Measurements from ENCODE around the gene TPM2.

TPM2 gene

GRCh38 chr9:35695943-35696401 lies 6.2 kb upstream of the TPM2 start:
- H3K36me3 ChIP-seq (ENCODE audit: low read length), result peaks cover 14% of the 10 kb centered on the region; the same call in 1 of the 2 replicates

GRCh38 chr9:35691757-35692301 lies 2.1 kb upstream of the TPM2 start:
- Histone ChIP-seq H3K27ac (ENCODE audit: low read depth, low read length) (no peak overlapping the region), H3K4me2 (ENCODE audit: low read depth, low read length, poor library complexity, severe bottlenecking) (no peak overlapping the region), H3K27me3 (ENCODE audit: low read length) (no peaks in the 10 kb centered on the region), H3K79me2 (ENCODE audit: insufficient read depth, low read length) (no peaks in the 10 kb centered on the region), H3K9me3 (ENCODE audit: insufficient read depth, low read length) (no peaks in the 10 kb centered on the region), H3K9ac (ENCODE audit: low read length) (no peak overlapping the region), H3K4me3 (ENCODE audit: insufficient read depth, low read length, poor library complexity, severe bottlenecking) (no peak overlapping the region), H3F3A (ENCODE audit: insufficient read depth) (no peaks in the 10 kb centered on the region), H4K20me1 (ENCODE audit: low read depth, low read length) (no peaks in the 10 kb centered on the region), H3K36me3 (ENCODE audit: low read length) (no peaks in the 10 kb centered on the region), H3K9me2 (replicated peaks; ENCODE audit: insufficient read depth, low read length) (no peaks in the 10 kb centered on the region), H2AFZ (ENCODE audit: low read depth, low read length, severe bottlenecking) (no peak overlapping the region)
- no peak for TF ChIP-seq EZH2phosphoT487 (conservative IDR thresholded peaks at IDR 0.05; ENCODE audit: low read length)
- no peak for TF ChIP-seq CTCF (IDR thresholded peaks at IDR 0.05; ENCODE audit: insufficient read depth, low read length, poor library complexity, severe bottlenecking)

More at GRCh38 chr9:35695943-35696401, 6.2 kb upstream of the TPM2 start:
- H3K27ac ChIP-seq (ENCODE audit: low read depth, low read length), result no peak overlapping the region
- H3F3A ChIP-seq (ENCODE audit: insufficient read depth), result no peaks in the 10 kb centered on the region
- H3K27me3 ChIP-seq (ENCODE audit: low read length), result no peaks in the 10 kb centered on the region
- H3K9me2 ChIP-seq (replicated peaks; ENCODE audit: insufficient read depth, low read length), result no peaks in the 10 kb centered on the region
- no peaks in the 10 kb centered on the region for H3K79me2 ChIP-seq (ENCODE audit: insufficient read depth, low read length)
- no peak overlapping the region for H3K4me2 ChIP-seq (ENCODE audit: low read depth, low read length, poor library complexity, severe bottlenecking)
- TF ChIP-seq EZH2phosphoT487 (conservative IDR thresholded peaks at IDR 0.05; ENCODE audit: low read length), result no peak
- no peak for TF ChIP-seq CTCF (IDR thresholded peaks at IDR 0.05; ENCODE audit: insufficient read depth, low read length, poor library complexity, severe bottlenecking)
- no peaks in the 10 kb centered on the region for H4K20me1 ChIP-seq (ENCODE audit: low read depth, low read length)
- H2AFZ ChIP-seq (ENCODE audit: low read depth, low read length, severe bottlenecking), result no peak overlapping the region
- no peak overlapping the region for H3K9ac ChIP-seq (ENCODE audit: low read length)
- H3K9me3 ChIP-seq (ENCODE audit: insufficient read depth, low read length), result no peaks in the 10 kb centered on the region
- no peak overlapping the region for H3K4me3 ChIP-seq (ENCODE audit: insufficient read depth, low read length, poor library complexity, severe bottlenecking)

- no peak overlapping the region for H3K27ac ChIP-seq (ENCODE audit: low read depth, low read length)
These were observed 1.6 kb upstream of the TPM2 start for GRCh38 chr9:35691334-35691650.

More at GRCh38 chr9:35691334-35691650, 1.6 kb upstream of the TPM2 start:
- no peaks in the 10 kb centered on the region for H3K79me2 ChIP-seq (ENCODE audit: insufficient read depth, low read length)
- no peaks in the 10 kb centered on the region for H3F3A ChIP-seq (ENCODE audit: insufficient read depth)
- H3K9me3 ChIP-seq (ENCODE audit: insufficient read depth, low read length), result no peaks in the 10 kb centered on the region
- no peaks in the 10 kb centered on the region for H3K27me3 ChIP-seq (ENCODE audit: low read length)
- H2AFZ ChIP-seq (ENCODE audit: low read depth, low read length, severe bottlenecking), result no peak overlapping the region
- H3K9ac ChIP-seq (ENCODE audit: low read length), result no peak overlapping the region
- H3K4me3 ChIP-seq (ENCODE audit: insufficient read depth, low read length, poor library complexity, severe bottlenecking), result no peak overlapping the region
- no peak overlapping the region for H3K4me2 ChIP-seq (ENCODE audit: low read depth, low read length, poor library complexity, severe bottlenecking)
- H3K9me2 ChIP-seq (replicated peaks; ENCODE audit: insufficient read depth, low read length), result no peaks in the 10 kb centered on the region
- no peaks in the 10 kb centered on the region for H3K36me3 ChIP-seq (ENCODE audit: low read length)
- no peak for TF ChIP-seq CTCF (IDR thresholded peaks at IDR 0.05; ENCODE audit: insufficient read depth, low read length, poor library complexity, severe bottlenecking)
- no peak for TF ChIP-seq EZH2phosphoT487 (conservative IDR thresholded peaks at IDR 0.05; ENCODE audit: low read length)
- no peaks in the 10 kb centered on the region for H4K20me1 ChIP-seq (ENCODE audit: low read depth, low read length)
